ENCODE measurements around the gene NCAPG. TPM values are rescaled to one million over a fixed set of nuclear protein-coding genes. Genes with fewer than 3 reads are reported as not detected.

Gene NCAPG
- total and polyA plus RNA-seq, 7 experiments from 2014 or later: 0.09 to 44.1 (median 0.29) TPM

- ATAC-seq: peak; percentile 20
These were observed 362 bp downstream of the NCAPG start for GRCh38 chr4:17811078-17811603.

GRCh38 chr4:17812125-17812524 is 1.3 kb downstream of the NCAPG start:
- Histone ChIP-seq H3K27me3 (ENCODE audit: control insufficient read depth in 2 of 2, insufficient read depth in 2 of 2, low read length in 2 of 2) (no peaks in the 10 kb centered on the region), H3K4me1 (ENCODE audit: control insufficient read depth in 2 of 2, insufficient read depth in 2 of 2, low read length in 2 of 2) (peaks cover 15 to 25% of the 10 kb centered on the region in 2 donors), H3K36me3 (ENCODE audit: control insufficient read depth in 2 of 3, insufficient read depth in 3 of 3, low read length in 3 of 3) (peaks cover 0 to 13% (median 7%) of the 10 kb centered on the region in 3 experiments), H3K27ac (ENCODE audit: low read depth, low read length) (no peak overlapping the region), H3K9me3 (ENCODE audit: control insufficient read depth in 2 of 3, low read length in 3 of 3) (no peaks in the 10 kb centered on the region), H3K4me3 (ENCODE audit: low read length) (no peak overlapping the region)
- peak overlapping the region in 2 of 9 donors; percentile 77 to 95 for H3K27ac Mint-ChIP-seq
- ChIA-PET CTCF (no interaction called here), POLR2A (no interaction called here)
- intact Hi-C loops (cut with micrococcal nuclease): loop anchor here in 1 of 2 donors (2.0 to 5.0 kb wide), 2 partner anchors 245 to 475 kb away; no protein-coding TSS in a partner anchor
- ATAC-seq (no peak), DNase-seq (no peak)
- H3K4me1 Mint-ChIP-seq: peaks cover 34 to 65% (median 44%) of the 10 kb centered on the region in 7 donors
- peaks cover 0 to 2% (median 0%) of the 10 kb centered on the region in 11 donors for H3K9me3 Mint-ChIP-seq
- peaks cover 0 to 21% (median 9%) of the 10 kb centered on the region in 5 donors for H3K36me3 Mint-ChIP-seq
- peak overlapping the region in 8 of 10 donors; percentile 27 to 100 (median 84) for H3K4me3 Mint-ChIP-seq
- H3K27me3 Mint-ChIP-seq: no peaks in the 10 kb centered on the region

More at GRCh38 chr4:17811078-17811603, 362 bp downstream of the NCAPG start:
- POLR2A ChIA-PET: interaction anchor here (1.3 to 1.7 kb wide), 2 partner anchors 197 to 211 kb away, joined by 4 to 10 read pairs; partner anchors contain the start of genes LCORL and MED28
- intact Hi-C loops (cut with micrococcal nuclease): loop anchor here (2.0 to 5.0 kb wide), 3 partner anchors 474 to 1586 kb away; no protein-coding TSS in a partner anchor
- Mint-ChIP-seq H3K4me3 (peak overlapping the region; percentile 93 to 100 (median 98)), H3K27ac (peak overlapping the region in 8 of 9 donors; percentile 91 to 99 (median 98)), H3K27me3 (no peaks in the 10 kb centered on the region), H3K9me3 (peaks cover 0 to 2% (median 0%) of the 10 kb centered on the region in 11 donors), H3K4me1 (peaks cover 44 to 66% (median 53%) of the 10 kb centered on the region in 7 donors), H3K36me3 (peaks cover 0 to 16% (median 9%) of the 10 kb centered on the region in 5 donors)
- CTCF ChIA-PET: no interaction called here
- no peaks in the 10 kb centered on the region for H3K9me3 ChIP-seq (ENCODE audit: control insufficient read depth in 2 of 3, low read length in 3 of 3)
- H3K27me3 ChIP-seq (ENCODE audit: control insufficient read depth in 2 of 2, insufficient read depth in 2 of 2, low read length in 2 of 2): no peaks in the 10 kb centered on the region
- H3K27ac ChIP-seq (ENCODE audit: low read depth, low read length): peak overlapping the region; percentile 99
- no peak for DNase-seq
- peaks cover 16 to 30% of the 10 kb centered on the region in 2 donors for H3K4me1 ChIP-seq (ENCODE audit: control insufficient read depth in 2 of 2, insufficient read depth in 2 of 2, low read length in 2 of 2)
- H3K4me3 ChIP-seq (ENCODE audit: low read length): peak overlapping the region; percentile 96
- peaks cover 0 to 13% (median 7%) of the 10 kb centered on the region in 3 experiments for H3K36me3 ChIP-seq (ENCODE audit: control insufficient read depth in 2 of 3, insufficient read depth in 3 of 3, low read length in 3 of 3)

- Histone ChIP-seq H3K36me3 (ENCODE audit: control insufficient read depth in 2 of 3, insufficient read depth in 3 of 3, low read length in 3 of 3) (peaks cover 0 to 6% (median 2%) of the 10 kb centered on the region in 3 experiments), H3K27me3 (ENCODE audit: control insufficient read depth in 2 of 2, insufficient read depth in 2 of 2, low read length in 2 of 2) (no peaks in the 10 kb centered on the region), H3K27ac (ENCODE audit: low read depth, low read length) (no peak overlapping the region), H3K4me1 (ENCODE audit: control insufficient read depth in 2 of 2, insufficient read depth in 2 of 2, low read length in 2 of 2) (peaks cover 9 to 18% of the 10 kb centered on the region in 2 donors), H3K4me3 (ENCODE audit: low read length) (no peak overlapping the region), H3K9me3 (ENCODE audit: control insufficient read depth in 2 of 3, low read length in 3 of 3) (no peaks in the 10 kb centered on the region)
- ChIA-PET CTCF (no interaction called here), POLR2A (no interaction called here)
- ATAC-seq (no peak), DNase-seq (no peak)
- Mint-ChIP-seq H3K4me3 (peak overlapping the region in 1 of 10 donors; percentile 95), H3K27ac (peak overlapping the region in 1 of 9 donors; percentile 67), H3K4me1 (peaks cover 27 to 65% (median 40%) of the 10 kb centered on the region in 7 donors), H3K27me3 (no peaks in the 10 kb centered on the region), H3K36me3 (peaks cover 0 to 17% (median 6%) of the 10 kb centered on the region in 5 donors), H3K9me3 (peaks cover 0 to 2% (median 0%) of the 10 kb centered on the region in 11 donors)
- intact Hi-C loops (cut with micrococcal nuclease): loop anchor here in 1 of 2 donors (2.0 to 5.0 kb wide), 2 partner anchors 244 to 476 kb away; no protein-coding TSS in a partner anchor
These were observed 2.0 kb downstream of the NCAPG start for GRCh38 chr4:17812801-17813200.

DNA sequence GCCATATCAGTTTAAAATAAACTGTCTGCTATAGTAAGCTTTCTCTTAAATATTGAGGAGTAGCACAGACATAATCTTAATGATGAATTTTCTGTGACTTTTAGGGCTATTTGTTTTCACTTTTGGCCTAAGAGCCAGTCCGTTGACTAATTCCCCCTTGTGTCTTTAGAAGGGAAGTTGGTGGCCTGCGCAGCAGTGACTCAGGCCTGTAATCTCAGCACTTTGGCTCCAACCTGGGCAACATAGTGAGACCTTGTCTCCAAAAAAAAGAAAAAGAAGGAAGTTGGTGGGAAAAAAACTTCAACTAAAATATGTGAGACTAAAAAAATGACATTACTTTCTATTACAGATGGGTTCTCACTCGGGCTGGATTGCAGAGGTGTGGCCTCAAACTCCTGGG is 3.4 kb downstream of the NCAPG start:
- H3K27me3 Mint-ChIP-seq: no peaks in the 10 kb centered on the region
- intact Hi-C loops (cut with micrococcal nuclease): loop anchor here in 1 of 2 donors (5.0 kb wide), 1 partner anchor 477 kb away; no protein-coding TSS in a partner anchor

GRCh38 chr4:17816142-17816541 is 5.4 kb downstream of the NCAPG start:
- no peak overlapping the region for H3K27ac ChIP-seq (ENCODE audit: low read depth, low read length)
- ChIA-PET CTCF (interaction anchor here (0.6 to 1.3 kb wide), 5 partner anchors 9 to 779 kb away, joined by 3 to 13 read pairs (median 4); no protein-coding TSS in a partner anchor), POLR2A (interaction anchor here (0.8 kb wide), 1 partner anchor 9 kb away, joined by 3 read pairs; no protein-coding TSS in a partner anchor)
- Mint-ChIP-seq H3K4me1 (peaks cover 6 to 60% (median 11%) of the 10 kb centered on the region in 7 donors), H3K36me3 (peaks cover 0 to 19% (median 0%) of the 10 kb centered on the region in 5 donors), H3K4me3 (no peak overlapping the region), H3K27me3 (no peaks in the 10 kb centered on the region), H3K9me3 (no peaks in the 10 kb centered on the region), H3K27ac (peak overlapping the region in 1 of 9 donors; percentile 11)
- no peaks in the 10 kb centered on the region for H3K9me3 ChIP-seq (ENCODE audit: control insufficient read depth in 2 of 3, low read length in 3 of 3)
- ATAC-seq: no peak
- no peaks in the 10 kb centered on the region for H3K36me3 ChIP-seq (ENCODE audit: control insufficient read depth in 2 of 3, insufficient read depth in 3 of 3, low read length in 3 of 3)
- no peaks in the 10 kb centered on the region for H3K27me3 ChIP-seq (ENCODE audit: control insufficient read depth in 2 of 2, insufficient read depth in 2 of 2, low read length in 2 of 2)
- no peaks in the 10 kb centered on the region for H3K4me1 ChIP-seq (ENCODE audit: control insufficient read depth in 2 of 2, insufficient read depth in 2 of 2, low read length in 2 of 2)
- no peak overlapping the region for H3K4me3 ChIP-seq (ENCODE audit: low read length)
- intact Hi-C loops (cut with micrococcal nuclease): no loop called here
- DNase-seq: no peak

More for the DNA sequence above, 3.4 kb downstream of the NCAPG start:
- H3K36me3 Mint-ChIP-seq: peaks cover 0 to 17% (median 0%) of the 10 kb centered on the region in 5 donors
- Histone ChIP-seq H3K36me3 (ENCODE audit: control insufficient read depth in 2 of 3, insufficient read depth in 3 of 3, low read length in 3 of 3) (peaks cover 0 to 6% (median 0%) of the 10 kb centered on the region in 3 experiments), H3K27ac (ENCODE audit: low read depth, low read length) (no peak overlapping the region), H3K4me3 (ENCODE audit: low read length) (no peak overlapping the region), H3K9me3 (ENCODE audit: control insufficient read depth in 2 of 3, low read length in 3 of 3) (no peaks in the 10 kb centered on the region), H3K27me3 (ENCODE audit: control insufficient read depth in 2 of 2, insufficient read depth in 2 of 2, low read length in 2 of 2) (no peaks in the 10 kb centered on the region), H3K4me1 (ENCODE audit: control insufficient read depth in 2 of 2, insufficient read depth in 2 of 2, low read length in 2 of 2) (peaks cover 0 to 5% of the 10 kb centered on the region in 2 donors)
- POLR2A ChIA-PET: no interaction called here
- no peak for ATAC-seq
- peaks cover 0 to 2% (median 0%) of the 10 kb centered on the region in 11 donors for H3K9me3 Mint-ChIP-seq
- no peak for DNase-seq
- peak overlapping the region in 1 of 9 donors; percentile 80 for H3K27ac Mint-ChIP-seq
- CTCF ChIA-PET: no interaction called here
- H3K4me3 Mint-ChIP-seq: no peak overlapping the region
- peaks cover 14 to 58% (median 28%) of the 10 kb centered on the region in 7 donors for H3K4me1 Mint-ChIP-seq

DNA sequence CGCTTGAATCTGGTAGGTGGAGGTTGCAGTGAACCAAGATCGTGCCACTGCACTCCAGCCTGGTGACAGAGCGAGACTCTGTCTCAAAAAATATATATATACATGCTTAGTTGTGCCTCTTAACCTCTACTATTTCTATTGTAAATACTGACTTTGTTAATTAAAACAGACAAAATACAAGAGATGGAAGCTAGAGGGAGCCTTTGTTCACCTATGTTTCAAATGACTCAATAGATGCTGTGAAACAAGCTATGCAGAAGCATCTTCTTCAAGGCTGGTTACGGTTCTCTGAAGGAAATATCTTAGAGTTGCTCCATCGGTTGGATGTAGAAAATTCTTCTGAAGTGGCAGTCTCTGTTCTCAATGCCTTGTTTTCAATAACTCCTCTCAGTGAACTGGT is 6.2 kb downstream of the NCAPG start:
- Mint-ChIP-seq H3K36me3 (peaks cover 0 to 20% (median 0%) of the 10 kb centered on the region in 5 donors), H3K4me3 (peak overlapping the region in 1 of 10 donors; percentile 84), H3K27me3 (no peaks in the 10 kb centered on the region), H3K27ac (peak overlapping the region in 1 of 9 donors; percentile 85), H3K4me1 (peaks cover 0 to 62% (median 5%) of the 10 kb centered on the region in 7 donors), H3K9me3 (peaks cover 0 to 2% (median 0%) of the 10 kb centered on the region in 11 donors)
- no peaks in the 10 kb centered on the region for H3K27me3 ChIP-seq (ENCODE audit: control insufficient read depth in 2 of 2, insufficient read depth in 2 of 2, low read length in 2 of 2)
- no peak overlapping the region for H3K27ac ChIP-seq (ENCODE audit: low read depth, low read length)
- no peaks in the 10 kb centered on the region for H3K9me3 ChIP-seq (ENCODE audit: control insufficient read depth in 2 of 3, low read length in 3 of 3)
- no peaks in the 10 kb centered on the region for H3K36me3 ChIP-seq (ENCODE audit: control insufficient read depth in 2 of 3, insufficient read depth in 3 of 3, low read length in 3 of 3)
- no peak overlapping the region for H3K4me3 ChIP-seq (ENCODE audit: low read length)
- CTCF ChIA-PET: interaction anchor here (0.6 to 1.4 kb wide), 11 partner anchors 8 to 778 kb away, joined by 3 to 13 read pairs (median 4); no protein-coding TSS in a partner anchor
- H3K4me1 ChIP-seq (ENCODE audit: control insufficient read depth in 2 of 2, insufficient read depth in 2 of 2, low read length in 2 of 2): no peaks in the 10 kb centered on the region
- intact Hi-C loops (cut with micrococcal nuclease): loop anchor here (1.0 kb wide), 2 partner anchors 550 to 776 kb away; no protein-coding TSS in a partner anchor
- peak; percentile 90 for ATAC-seq
- peak in 6 of 9 donors; percentile 13 to 53 (median 41) for DNase-seq
- POLR2A ChIA-PET: interaction anchor here (1.1 kb wide), 1 partner anchor 9 kb away, joined by 3 read pairs; no protein-coding TSS in a partner anchor
